B cell (primary cell): Measurements from ENCODE around the gene PRRT1. TPM values are rescaled to one million over a fixed set of nuclear protein-coding genes. Genes with fewer than 3 reads are reported as not detected.
A peak's percentile ranks its signal among the peaks of the same experiment; 100 is the strongest.

ENCODE experiments used
- ATAC-seq: fragments of 200-7000 bp; cut with Tn5 transposase; one replicate; pipeline ENCODE4 v1.10.0; 2021; ENCODE audit warnings: low read depth, mild to moderate bottlenecking, moderate number of reproducible peaks, moderate library complexity
- CTCF ChIA-PET: fragments of 350-600 bp; sonication (Branson Sonifier 250); formaldehyde crosslinking; loops from one replicate; lab custom pipeline; 2021; ENCODE audit warnings: antibody characterized with exemption, inconsistent platforms; lab: Charles Lee
- POLR2A ChIA-PET: fragments of 350-600 bp; sonication (Branson Sonifier 250); formaldehyde crosslinking; loops from one replicate; lab custom pipeline; 2021; ENCODE audit warnings: antibody characterized with exemption; lab: Charles Lee
- DNase-seq: peaks from one replicate; pipeline ENCODE4 v3.0.0; 2013
- H2AFZ ChIP-seq: 2 replicates; pipeline ENCODE4 v1.6.1; 2012; ENCODE audit warnings: mild to moderate bottlenecking, low read depth, low read length; ENCODE audit not compliant: insufficient read depth, poor library complexity, severe bottlenecking
- H3K27ac ChIP-seq, 2 donors: 1 replicate in 1 of 2; 2 replicates in 1 of 2; pipeline ENCODE4 v1.5.1; 2012 to 2013; ENCODE audit warnings: low read length in 2 of 2, mild to moderate bottlenecking in 2 of 2, moderate library complexity in 1 of 2
- H3K27me3 ChIP-seq, 4 experiments: fragments of 200-600 bp in 1 of 4; sonication (generic) in 1 of 4; replicated peaks in 1 of 4; 1 replicate in 2 of 4; 2 replicates in 2 of 4; pipeline versions ENCODE4 v1.6.1 to v1.7.0; 2013 to 2016; ENCODE audit warnings: low read length in 3 of 4, mild to moderate bottlenecking in 2 of 4, mixed read lengths in 1 of 4, moderate library complexity in 1 of 4; ENCODE audit not compliant: insufficient read depth in 4 of 4, control insufficient read depth in 3 of 4; ENCODE audit errors: control extremely low read depth in 1 of 4
- H3K36me3 ChIP-seq, 2 experiments: replicated peaks in 1 of 2; 1 replicate in 1 of 2; 2 replicates in 1 of 2; pipeline versions ENCODE4 v1.6.1 to v1.7.1; 2013; ENCODE audit warnings: low read length in 1 of 2; ENCODE audit not compliant: insufficient read depth in 2 of 2, control insufficient read depth in 1 of 2; ENCODE audit errors: control extremely low read depth in 1 of 2, extremely low read depth in 1 of 2
- H3K4me1 ChIP-seq, 2 donors: fragments of 200-600 bp in 1 of 2; sonication (generic) in 1 of 2; 1 replicate in 1 of 2; 2 replicates in 1 of 2; pipeline versions ENCODE4 v1.5.1 to v1.6.1; 2013 to 2017; ENCODE audit warnings: low read length in 2 of 2; ENCODE audit not compliant: control insufficient read depth in 2 of 2, insufficient read depth in 2 of 2
- H3K4me2 ChIP-seq: replicated peaks from 2 replicates; pipeline ENCODE3; 2012; ENCODE audit warnings: mild to moderate bottlenecking, low read depth, low read length; ENCODE audit not compliant: poor library complexity, severe bottlenecking
- H3K4me3 ChIP-seq, 5 experiments: fragments of 200-600 bp in 1 of 5; sonication (generic) in 1 of 5; 1 replicate in 3 of 5; 2 replicates in 2 of 5; pipeline versions ENCODE4 v1.5.1 to v1.7.0; 2011 to 2016; ENCODE audit warnings: low read length in 4 of 5, mild to moderate bottlenecking in 4 of 5, low read depth in 2 of 5, control low read depth in 1 of 5, moderate library complexity in 1 of 5; ENCODE audit not compliant: insufficient read depth in 1 of 5; ENCODE audit errors: control extremely low read depth in 1 of 5, extremely low read depth in 1 of 5
- H3K79me2 ChIP-seq: fragments of 200-600 bp; sonication (generic); one replicate; pipeline ENCODE4 v1.6.0; 2016; ENCODE audit warnings: low read length; ENCODE audit not compliant: control insufficient read depth, insufficient read depth
- H3K9ac ChIP-seq: fragments of 200-600 bp; sonication (generic); 2 replicates; pipeline ENCODE4 v1.6.1; 2017; ENCODE audit warnings: mild to moderate bottlenecking, low read length, moderate library complexity
- H3K9me3 ChIP-seq, 3 donors: one replicate each; pipeline versions ENCODE4 v1.6.1 to v1.7.1; 2013; ENCODE audit warnings: low read length in 2 of 3; ENCODE audit not compliant: control insufficient read depth in 2 of 3, insufficient read depth in 1 of 3; ENCODE audit errors: control extremely low read depth in 1 of 3
- H4K20me1 ChIP-seq: 2 replicates; pipeline ENCODE4 v1.6.0; 2012; ENCODE audit warnings: mild to moderate bottlenecking, low read length; ENCODE audit not compliant: insufficient read depth, control insufficient read depth, poor library complexity, severe bottlenecking
- H3K27ac Mint-ChIP-seq: one replicate; pipeline ENCODE4 v1.8.0; 2021; ENCODE audit warnings: mixed read lengths
- H3K27me3 Mint-ChIP-seq: one replicate; pipeline ENCODE4 v1.8.0; 2021; ENCODE audit warnings: mixed read lengths
- H3K4me1 Mint-ChIP-seq: one replicate; pipeline ENCODE4 v1.8.0; 2021; ENCODE audit warnings: mixed read lengths
- H3K4me3 Mint-ChIP-seq: one replicate; pipeline ENCODE4 v1.8.0; 2021; ENCODE audit warnings: mixed read lengths
- H3K9me3 Mint-ChIP-seq: one replicate; pipeline ENCODE4 v1.8.0; 2022; ENCODE audit warnings: mixed read lengths; ENCODE audit not compliant: insufficient read depth
- EZH2 ChIP-seq: IDR thresholded peaks from 2 replicates; pipeline ENCODE4 v1.6.1; 2012; ENCODE audit warnings: borderline replicate concordance, low read depth, mild to moderate bottlenecking, moderate library complexity, low read length; ENCODE audit not compliant: insufficient read depth, poor library complexity, severe bottlenecking
- WGBS: methylation state at CpG from one replicate; pipeline ENCODE4 v1.1.5; 2013; ENCODE audit warnings: missing lambda C conversion rate; ENCODE audit not compliant: insufficient coverage; 5-methylcytosine and 5-hydroxymethylcytosine counted together
- intact Hi-C: fragments of 100-400 bp; cut with micrococcal nuclease; formaldehyde crosslinking; loops from one replicate; pipeline ENCODE4 v1.10.0; 2022
- polyA plus RNA-seq: library from polyadenylated mRNA; depleted of rRNA; stranded (reverse); fragments of >200 nt; gene quantifications from 2 replicates; pipeline ENCODE4 v1.2.3, GENCODE V29; 2012
- total RNA-seq, 2 donors: library from RNA; stranded (reverse); fragments of 120-200 nt in 1 of 2; gene quantifications; 1 replicate in 1 of 2; 2 replicates in 1 of 2; pipeline versions ENCODE4 v1.2.3 to v1.2.4, GENCODE V29; 2013 to 2022
- TF ChIP-seq, protein P1 (sequence below): fragments of 200-600 bp; IDR thresholded peaks from one replicate; pipeline ENCODE4 v1.8.0; 2022; ENCODE audit warnings: antibody characterized with exemption, mild to moderate bottlenecking

Gene PRRT1
- total and polyA plus RNA-seq, 2 donors (not counting 1 experiment from before 2014, with no cell fraction given): not detected

- H4K20me1 ChIP-seq: no peaks in the 10 kb centered on the region
- H3K27me3 ChIP-seq: no peaks in the 10 kb centered on the region
- Mint-ChIP-seq H3K27me3 (no peaks in the 10 kb centered on the region), H3K27ac (peak overlapping the region; percentile 99), H3K4me3 (peak overlapping the region; percentile 97), H3K4me1 (peaks cover 71% of the 10 kb centered on the region), H3K9me3 (no peaks in the 10 kb centered on the region)
- peak overlapping the region; percentile 68 to 82 (median 75) for H3K4me3 ChIP-seq
- ChIA-PET CTCF (interaction anchor here (0.9 to 1.4 kb wide), 4 partner anchors 14 to 59 kb away, joined by 3 to 6 read pairs (median 4); no protein-coding TSS in a partner anchor), POLR2A (interaction anchor here (0.7 to 3.0 kb wide), 8 partner anchors 11 to 794 kb away, joined by 3 to 25 read pairs (median 7); partner anchors contain the start of genes FKBPL, GPSM3 and PBX2)
- peak overlapping the region; percentile 97 to 98 for H3K27ac ChIP-seq
- no peaks in the 10 kb centered on the region for H3K9me3 ChIP-seq
- H2AFZ ChIP-seq: peak overlapping the region; percentile 86
- ATAC-seq (no peak), DNase-seq (no peak)
- intact Hi-C loops: loop anchor here (5.0 kb wide), 6 partner anchors 220 to 1395 kb away; partner anchors contain the start of genes CSNK2B, HSD17B8, LY6G5B and NELFE
- peaks cover 0 to 20% of the 10 kb centered on the region in 2 experiments for H3K36me3 ChIP-seq
- peaks cover 34 to 50% of the 10 kb centered on the region in 2 donors for H3K4me1 ChIP-seq
- TF ChIP-seq EZH2: no peak
- TF ChIP-seq, protein P1, sequence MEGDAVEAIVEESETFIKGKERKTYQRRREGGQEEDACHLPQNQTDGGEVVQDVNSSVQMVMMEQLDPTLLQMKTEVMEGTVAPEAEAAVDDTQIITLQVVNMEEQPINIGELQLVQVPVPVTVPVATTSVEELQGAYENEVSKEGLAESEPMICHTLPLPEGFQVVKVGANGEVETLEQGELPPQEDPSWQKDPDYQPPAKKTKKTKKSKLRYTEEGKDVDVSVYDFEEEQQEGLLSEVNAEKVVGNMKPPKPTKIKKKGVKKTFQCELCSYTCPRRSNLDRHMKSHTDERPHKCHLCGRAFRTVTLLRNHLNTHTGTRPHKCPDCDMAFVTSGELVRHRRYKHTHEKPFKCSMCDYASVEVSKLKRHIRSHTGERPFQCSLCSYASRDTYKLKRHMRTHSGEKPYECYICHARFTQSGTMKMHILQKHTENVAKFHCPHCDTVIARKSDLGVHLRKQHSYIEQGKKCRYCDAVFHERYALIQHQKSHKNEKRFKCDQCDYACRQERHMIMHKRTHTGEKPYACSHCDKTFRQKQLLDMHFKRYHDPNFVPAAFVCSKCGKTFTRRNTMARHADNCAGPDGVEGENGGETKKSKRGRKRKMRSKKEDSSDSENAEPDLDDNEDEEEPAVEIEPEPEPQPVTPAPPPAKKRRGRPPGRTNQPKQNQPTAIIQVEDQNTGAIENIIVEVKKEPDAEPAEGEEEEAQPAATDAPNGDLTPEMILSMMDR: no peak
- H3K4me2 ChIP-seq: peak overlapping the region; percentile 93
- peak overlapping the region; percentile 81 for H3K9ac ChIP-seq
- WGBS: 0% methylated on average over 11 of the region's 20 CpGs
- peaks cover 25% of the 10 kb centered on the region for H3K79me2 ChIP-seq
Observed at GRCh38 chr6:32177183-32177787, 25.5 kb upstream of the PRRT1 start.
